Muscle layer of duodenum (tissue), 2 donors: Measurements from ENCODE around the gene ARHGAP10.
"Not testable (repeated sequence)": the region's sequence is repeated elsewhere in the genome, so short reads cannot be mapped to it uniquely, and the experiment has no call there.

Experiments
- H3K27ac ChIP-seq: one replicate; pipeline ENCODE4 v1.7.0; 2013; ENCODE audit warnings: mild to moderate bottlenecking, low read length
- H3K27me3 ChIP-seq: one replicate; pipeline ENCODE4 v1.7.0; 2013; ENCODE audit warnings: low read depth, mild to moderate bottlenecking, control low read depth, low read length
- H3K36me3 ChIP-seq, 2 donors: one replicate each; pipeline ENCODE4 v1.7.0; 2013; ENCODE audit warnings: low read length in 2 of 2, control low read depth in 1 of 2, mild to moderate bottlenecking in 1 of 2; ENCODE audit not compliant: insufficient read depth in 2 of 2, control insufficient read depth in 1 of 2
- H3K4me1 ChIP-seq, 2 donors: one replicate each; pipeline ENCODE4 v1.7.0; 2013; ENCODE audit warnings: low read length in 2 of 2, mild to moderate bottlenecking in 2 of 2, control low read depth in 1 of 2, moderate library complexity in 1 of 2; ENCODE audit not compliant: insufficient read depth in 2 of 2, control insufficient read depth in 1 of 2
- H3K4me3 ChIP-seq, 2 donors: one replicate each; pipeline ENCODE4 v1.7.0; 2013; ENCODE audit warnings: low read length in 2 of 2, low read depth in 1 of 2, mild to moderate bottlenecking in 1 of 2
- H3K9me3 ChIP-seq, 2 donors: one replicate each; pipeline ENCODE4 v1.7.0; 2013; ENCODE audit warnings: low read length in 2 of 2, control low read depth in 1 of 2, mild to moderate bottlenecking in 1 of 2; ENCODE audit not compliant: control insufficient read depth in 1 of 2
- donor health status: healthy.

The ARHGAP10 gene

DNA sequence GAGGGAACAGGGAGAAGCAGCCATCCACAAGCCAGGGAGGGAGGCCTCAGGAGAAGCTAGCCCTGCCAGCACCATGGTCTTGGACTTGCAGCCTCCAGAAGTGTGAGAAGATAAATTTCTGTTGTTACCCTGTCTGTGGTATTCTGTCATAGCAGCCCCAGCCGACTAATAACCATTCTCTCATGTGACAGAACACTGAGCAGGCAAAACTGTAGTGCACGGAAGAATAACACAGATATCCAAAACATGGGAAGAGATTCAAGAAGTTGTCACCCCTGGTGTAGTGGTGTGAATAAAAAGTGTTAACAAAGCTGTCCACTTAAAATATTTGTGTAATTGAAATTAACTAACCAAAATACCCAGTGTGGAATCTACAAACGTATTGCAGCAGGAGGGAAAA is 265.0 kb downstream of the ARHGAP10 start:
- Histone ChIP-seq H3K9me3 (no peaks in the 10 kb centered on the region), H3K4me1 (peaks cover 0 to 19% of the 10 kb centered on the region in 2 donors), H3K27ac (no peak overlapping the region), H3K27me3 (no peaks in the 10 kb centered on the region), H3K4me3 (no peak overlapping the region), H3K36me3 (peaks cover 0 to 3% of the 10 kb centered on the region in 2 donors)

DNA sequence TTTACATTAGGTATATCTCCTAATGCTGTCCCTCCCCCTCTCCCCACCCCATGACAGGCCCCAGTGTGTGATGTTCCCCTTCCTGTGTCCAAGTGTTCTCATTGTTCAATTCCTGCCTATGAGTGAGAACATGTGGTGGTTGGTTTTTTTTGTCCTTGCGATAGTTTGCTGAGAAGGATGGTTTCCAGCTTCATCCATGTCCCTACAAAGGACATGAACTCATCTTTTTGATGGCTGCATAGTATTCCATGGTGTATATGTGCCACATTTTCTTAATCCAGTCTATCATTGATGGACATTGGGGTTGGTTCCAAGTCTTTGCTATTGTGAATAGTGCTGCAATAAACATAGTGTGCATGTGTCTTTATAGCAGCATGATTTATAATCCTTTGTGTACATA is 268.1 kb downstream of the ARHGAP10 start:
- not testable (repeated sequence) for H3K9me3 ChIP-seq, H3K36me3 ChIP-seq, H3K27ac ChIP-seq, H3K4me1 ChIP-seq, H3K27me3 ChIP-seq, H3K4me3 ChIP-seq

DNA sequence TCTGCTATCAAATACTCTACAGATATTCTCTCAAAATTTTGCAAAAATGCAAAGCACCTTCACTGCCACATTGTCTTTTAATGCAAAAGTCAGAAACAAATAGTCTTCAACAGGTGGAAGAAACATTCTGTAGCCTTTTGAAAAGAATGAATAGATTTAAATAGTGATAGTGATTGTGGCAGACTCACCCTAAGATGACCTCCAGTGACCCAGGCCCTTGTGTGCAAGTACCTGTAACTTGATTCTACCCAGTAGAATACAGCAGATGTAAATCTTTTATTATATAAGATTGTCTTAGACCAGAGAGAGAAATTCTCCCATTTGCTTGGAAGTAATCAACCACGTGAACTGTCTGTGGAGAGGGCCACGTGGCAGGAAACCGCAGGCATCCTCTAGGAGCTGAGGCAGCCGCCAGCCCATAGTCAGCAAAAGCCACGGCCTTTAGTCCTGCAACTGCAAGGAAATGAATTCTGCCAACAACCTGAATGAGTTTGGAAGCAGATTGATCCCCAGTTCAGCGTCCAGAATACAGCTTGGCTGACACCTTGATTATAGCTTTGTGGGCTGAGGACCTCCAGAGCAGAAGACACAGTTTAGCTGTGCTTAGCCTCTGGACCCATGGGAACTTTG is 272.5 kb downstream of the ARHGAP10 start:
- H3K4me1 ChIP-seq, result no peaks in the 10 kb centered on the region
- H3K27ac ChIP-seq, result no peak overlapping the region
- H3K27me3 ChIP-seq, result no peaks in the 10 kb centered on the region
- H3K4me3 ChIP-seq, result no peak overlapping the region
- peaks cover 0 to 3% of the 10 kb centered on the region in 2 donors for H3K36me3 ChIP-seq
- H3K9me3 ChIP-seq, result no peaks in the 10 kb centered on the region

DNA sequence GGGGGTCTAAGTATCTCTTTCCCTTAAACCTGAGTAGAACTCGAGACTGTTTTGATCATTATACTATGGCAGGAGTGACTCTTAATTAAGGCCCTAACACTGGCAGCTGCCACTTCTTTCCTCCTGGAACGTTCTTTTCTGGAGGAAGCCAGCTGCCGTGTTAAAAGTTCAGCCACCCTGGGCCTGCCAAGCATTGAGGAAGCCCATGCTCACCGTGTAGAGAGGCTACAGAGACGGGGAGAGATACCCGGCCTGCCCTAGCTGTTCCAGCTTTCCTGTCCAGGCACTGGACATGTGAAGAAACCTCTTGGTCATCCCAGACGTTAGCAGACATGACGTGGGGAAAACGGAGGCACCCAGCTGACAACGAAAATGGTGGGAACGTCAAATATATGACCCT is 274.1 kb downstream of the ARHGAP10 start:
- no peaks in the 10 kb centered on the region for H3K27me3 ChIP-seq
- no peaks in the 10 kb centered on the region for H3K36me3 ChIP-seq
- H3K4me1 ChIP-seq, result no peaks in the 10 kb centered on the region
- H3K9me3 ChIP-seq, result no peaks in the 10 kb centered on the region
- H3K27ac ChIP-seq, result no peak overlapping the region
- H3K4me3 ChIP-seq, result no peak overlapping the region

DNA sequence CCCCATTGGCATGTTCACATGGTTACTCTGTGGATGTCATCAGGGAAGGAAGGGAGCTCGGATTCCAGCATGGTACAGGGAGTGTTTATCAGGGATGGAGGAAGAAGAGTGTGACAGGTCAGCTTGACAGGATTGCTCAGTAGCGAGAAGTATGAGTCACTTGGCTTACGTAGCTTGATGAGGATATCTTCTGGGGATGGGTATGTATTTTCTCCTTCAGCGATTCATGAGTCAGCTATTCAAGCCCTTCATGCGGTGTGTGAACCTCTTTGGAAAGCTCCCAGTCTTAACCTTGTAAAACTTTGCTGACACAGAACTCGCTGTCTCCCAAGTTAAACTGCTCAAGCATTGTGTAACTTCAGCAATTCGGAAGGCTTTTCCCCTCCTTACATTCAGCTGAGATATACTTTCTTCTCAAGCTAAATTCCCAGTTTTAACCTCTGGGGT is 275.4 kb downstream of the ARHGAP10 start:
- no peaks in the 10 kb centered on the region for H3K27me3 ChIP-seq
- H3K4me3 ChIP-seq, result no peak overlapping the region
- no peak overlapping the region for H3K27ac ChIP-seq
- H3K9me3 ChIP-seq, result peaks cover 0 to 4% of the 10 kb centered on the region in 2 donors
- H3K4me1 ChIP-seq, result no peaks in the 10 kb centered on the region
- H3K36me3 ChIP-seq, result no peaks in the 10 kb centered on the region

DNA sequence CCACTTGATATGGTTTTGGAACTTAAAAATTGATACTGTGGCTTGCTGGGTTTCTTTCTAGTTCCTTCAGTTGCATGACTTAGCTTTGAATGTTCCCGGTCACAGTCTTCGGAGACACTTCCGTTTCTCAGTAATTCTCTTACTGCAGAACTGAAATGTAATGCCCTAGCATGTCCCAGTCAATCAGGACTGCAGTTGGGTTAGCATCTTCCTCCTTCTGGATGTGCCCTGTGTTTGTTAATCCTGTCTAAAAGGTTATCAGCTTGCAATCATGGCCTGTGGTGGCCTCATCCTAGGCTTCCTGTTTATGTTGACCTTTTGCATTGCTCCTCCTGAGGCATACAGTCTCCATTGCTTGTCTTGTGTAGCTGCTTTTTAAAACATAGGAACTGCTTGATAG is 275.9 kb downstream of the ARHGAP10 start:
- H3K9me3 ChIP-seq, result peaks cover 0 to 4% of the 10 kb centered on the region in 2 donors
- H3K4me1 ChIP-seq, result no peaks in the 10 kb centered on the region
- H3K27ac ChIP-seq, result no peak overlapping the region

DNA sequence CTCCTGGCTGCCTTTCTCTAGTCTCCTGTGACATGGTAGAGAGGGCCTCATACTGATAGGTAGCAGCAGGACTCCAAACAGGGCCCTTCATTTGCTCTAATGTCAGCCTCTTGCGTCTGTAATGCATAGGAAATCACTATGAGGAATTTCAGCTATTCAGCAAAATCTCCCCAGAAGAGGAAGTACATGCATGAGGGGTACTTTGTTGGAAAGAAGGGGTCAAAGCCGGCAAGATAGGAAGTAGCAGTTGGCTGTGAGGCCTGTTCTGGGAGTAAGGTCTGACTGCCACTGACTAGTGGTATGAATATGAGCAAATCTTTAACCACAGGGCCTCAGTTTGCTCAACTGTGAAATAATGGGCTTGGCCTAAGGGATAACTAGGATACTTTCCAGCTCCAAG is 283.2 kb downstream of the ARHGAP10 start:
- Histone ChIP-seq H3K4me3 (no peak overlapping the region), H3K27me3 (no peaks in the 10 kb centered on the region), H3K9me3 (peaks cover 0 to 4% of the 10 kb centered on the region in 2 donors), H3K27ac (no peak overlapping the region), H3K4me1 (peaks cover 0 to 16% of the 10 kb centered on the region in 2 donors), H3K36me3 (no peaks in the 10 kb centered on the region)

More for the DNA sequence above, 275.9 kb downstream of the ARHGAP10 start:
- Histone ChIP-seq H3K27me3 (no peaks in the 10 kb centered on the region), H3K4me3 (no peak overlapping the region), H3K36me3 (no peaks in the 10 kb centered on the region)

DNA sequence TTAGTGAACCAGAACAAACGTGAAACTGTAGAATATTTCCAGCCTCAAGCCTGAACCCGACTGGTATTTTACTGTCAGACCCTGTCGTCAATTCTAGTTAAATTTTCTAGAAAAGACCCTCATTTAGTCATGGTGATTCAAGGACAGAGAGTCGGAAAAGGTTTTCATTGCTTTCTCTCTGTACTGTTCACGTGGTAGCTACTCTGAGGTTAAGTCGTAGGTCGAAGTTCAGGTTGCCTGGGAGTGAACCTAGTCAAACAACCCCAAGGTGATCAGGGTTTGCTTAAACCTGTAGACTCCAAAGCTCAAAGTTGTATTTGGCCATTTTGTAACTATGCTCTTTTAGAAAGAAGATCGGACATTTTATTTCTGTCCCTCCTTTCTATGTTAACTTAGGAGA is 283.6 kb downstream of the ARHGAP10 start:
- Histone ChIP-seq H3K36me3 (no peaks in the 10 kb centered on the region), H3K9me3 (peaks cover 0 to 4% of the 10 kb centered on the region in 2 donors), H3K4me1 (peaks cover 0 to 16% of the 10 kb centered on the region in 2 donors), H3K27me3 (no peaks in the 10 kb centered on the region), H3K4me3 (no peak overlapping the region), H3K27ac (no peak overlapping the region)

DNA sequence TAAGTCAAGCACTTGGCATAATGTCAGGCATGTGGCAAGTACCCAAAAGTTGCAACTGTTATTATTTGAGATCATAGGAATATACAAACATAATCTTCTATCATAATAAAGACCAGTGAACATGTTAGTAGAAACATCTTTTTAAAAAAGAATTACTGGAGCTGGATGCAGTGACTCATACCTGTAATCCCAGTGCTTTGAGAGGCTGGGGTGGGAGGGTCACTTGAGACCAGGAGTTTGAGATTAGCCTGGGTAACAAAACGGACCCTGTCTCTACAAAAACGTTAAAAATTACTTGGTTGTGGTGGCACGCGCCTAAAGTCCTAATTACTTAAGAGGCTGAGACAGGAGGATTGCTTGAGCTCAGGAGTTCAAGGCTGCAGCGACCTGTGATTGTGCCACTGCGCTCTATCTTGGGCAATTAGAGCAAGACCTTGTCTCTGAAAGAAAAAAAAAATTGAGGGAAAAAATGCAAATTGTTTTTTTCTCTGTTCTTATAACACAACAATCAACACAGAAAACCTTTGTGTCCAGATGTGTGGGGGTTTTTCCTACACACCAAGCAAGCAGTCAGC is 284.3 kb downstream of the ARHGAP10 start:
- H3K27ac ChIP-seq, result no peak overlapping the region
- no peaks in the 10 kb centered on the region for H3K27me3 ChIP-seq

DNA sequence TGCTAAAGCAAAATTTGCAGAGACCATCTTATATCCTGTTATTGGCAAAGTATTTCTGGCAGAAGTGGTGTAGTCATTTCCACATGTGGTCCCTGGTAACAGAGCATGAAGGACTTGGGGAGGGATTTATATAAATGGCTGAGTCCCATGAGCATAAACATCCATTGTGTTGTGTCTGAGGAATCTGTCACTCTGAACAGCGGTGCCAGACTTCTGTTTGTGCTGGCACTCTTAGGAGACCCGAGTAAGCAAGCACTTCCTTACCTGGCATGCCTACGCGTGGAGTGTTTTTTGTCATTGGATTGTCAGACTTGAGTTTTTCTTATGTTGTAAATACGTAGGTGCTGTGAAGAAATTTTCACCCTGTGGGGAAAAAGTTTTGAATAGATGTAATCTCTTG is 285.9 kb downstream of the ARHGAP10 start:
- H3K27ac ChIP-seq, result no peak overlapping the region
- no peaks in the 10 kb centered on the region for H3K9me3 ChIP-seq
- peaks cover 0 to 27% of the 10 kb centered on the region in 2 donors for H3K4me1 ChIP-seq
- no peak overlapping the region for H3K4me3 ChIP-seq
- no peaks in the 10 kb centered on the region for H3K36me3 ChIP-seq
- H3K27me3 ChIP-seq, result no peaks in the 10 kb centered on the region

More for the DNA sequence above, 284.3 kb downstream of the ARHGAP10 start:
- H3K9me3 ChIP-seq, result peaks cover 0 to 3% of the 10 kb centered on the region in 2 donors
- no peaks in the 10 kb centered on the region for H3K36me3 ChIP-seq
- peaks cover 0 to 16% of the 10 kb centered on the region in 2 donors for H3K4me1 ChIP-seq
- H3K4me3 ChIP-seq, result no peak overlapping the region

DNA sequence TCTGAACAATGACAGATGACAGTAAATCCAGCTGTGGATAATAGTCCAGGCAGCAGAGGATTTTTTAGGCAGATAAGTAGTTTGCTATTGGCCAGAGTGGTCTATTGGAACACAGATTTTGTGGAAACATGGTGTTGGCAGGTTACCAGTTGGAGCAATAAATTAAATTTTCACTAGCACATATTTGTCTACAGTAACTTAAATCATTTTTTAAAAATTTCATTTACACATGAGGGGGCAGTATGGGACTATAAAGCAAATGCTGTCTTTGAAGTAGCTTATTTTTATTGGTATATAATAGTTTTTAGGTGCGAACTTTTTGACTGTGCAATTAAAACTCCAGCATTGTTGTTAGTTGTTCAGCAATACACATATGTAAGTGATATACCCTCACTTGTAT is 289.8 kb downstream of the ARHGAP10 start:
- H3K27me3 ChIP-seq, result no peaks in the 10 kb centered on the region
- no peaks in the 10 kb centered on the region for H3K9me3 ChIP-seq
- no peak overlapping the region for H3K4me3 ChIP-seq
- H3K27ac ChIP-seq, result no peak overlapping the region
- H3K4me1 ChIP-seq, result peaks cover 0 to 33% of the 10 kb centered on the region in 2 donors
- H3K36me3 ChIP-seq, result peaks cover 0 to 9% of the 10 kb centered on the region in 2 donors

DNA sequence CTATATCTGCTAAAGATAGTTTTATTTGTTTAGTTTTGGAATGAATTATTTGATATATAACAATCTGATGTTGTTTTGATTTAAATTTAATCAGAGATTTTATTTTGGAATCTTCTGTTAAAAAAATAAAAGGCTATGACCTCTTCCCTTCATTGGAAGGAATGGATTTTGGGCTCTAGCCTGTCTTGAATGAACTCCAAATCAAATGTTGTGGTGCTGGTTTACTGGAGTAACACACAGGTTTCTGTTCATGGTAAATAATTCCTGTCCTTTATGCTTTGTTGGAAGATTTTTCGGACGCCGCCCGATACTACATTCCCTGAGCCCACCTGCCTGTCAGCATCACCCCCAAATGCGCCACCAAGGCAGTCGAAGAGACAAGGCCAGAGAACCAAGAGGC is 291.1 kb downstream of the ARHGAP10 start:
- H3K27ac ChIP-seq, result no peak overlapping the region
- peaks cover 0 to 29% of the 10 kb centered on the region in 2 donors for H3K4me1 ChIP-seq

More for the DNA sequence above, 291.1 kb downstream of the ARHGAP10 start:
- Histone ChIP-seq H3K36me3 (peaks cover 0 to 9% of the 10 kb centered on the region in 2 donors), H3K4me3 (no peak overlapping the region), H3K27me3 (no peaks in the 10 kb centered on the region), H3K9me3 (no peaks in the 10 kb centered on the region)
